Measurements from ENCODE around the gene LEF1. TPM values are rescaled to one million over a fixed set of nuclear protein-coding genes. Genes with fewer than 3 reads are reported as not detected.

Gene LEF1
- total and polyA plus RNA-seq, 9 of the 15 experiments (the other 6 are each of a cell fraction or from before 2014, with no cell fraction given): 15.1 to 81.1 (median 29.7) TPM

DNA sequence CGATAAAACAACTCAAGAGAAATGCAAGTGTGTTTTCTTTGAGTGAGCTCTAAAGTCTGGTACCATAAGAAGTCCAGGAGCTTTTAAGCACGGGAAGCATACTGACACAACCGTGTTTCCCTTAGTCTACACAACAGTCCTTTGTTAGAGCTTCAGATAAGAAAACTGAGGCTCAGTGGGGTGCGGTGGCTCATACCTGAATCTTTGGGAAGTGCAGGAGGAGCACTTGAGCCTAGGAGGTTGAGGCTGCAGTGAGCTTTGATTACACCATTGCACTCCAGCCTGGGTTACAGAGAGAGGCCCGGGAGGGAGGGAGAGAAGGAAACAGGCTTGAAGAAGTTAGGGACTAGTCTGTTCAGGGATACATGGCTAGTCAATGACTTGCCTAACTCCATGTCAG lies 21.9 kb downstream of the LEF1 start:
- H3K9ac ChIP-seq (ENCODE audit: insufficient read depth in 1 of 2, low read depth in 2 of 2, low read length in 2 of 2): no peak overlapping the region
- no peaks in the 10 kb centered on the region for H4K20me1 ChIP-seq (replicated peaks; ENCODE audit: control insufficient read depth, insufficient read depth, low read length)
- no peak for TF ChIP-seq OTX1 (CRISPR knock-in tag; IDR thresholded peaks at IDR 0.05)
- no peak for TF ChIP-seq ZNF79 (CRISPR knock-in tag; IDR thresholded peaks at IDR 0.05; ENCODE audit: low read depth)
- no peak for TF ChIP-seq CHD2 (IDR thresholded peaks at IDR 0.05; ENCODE audit: low read depth, low read length)
- no peak for TF ChIP-seq FUS (optimal IDR thresholded peaks at IDR 0.05; ENCODE audit: low read depth, low read length)
- TF ChIP-seq, protein P1, sequence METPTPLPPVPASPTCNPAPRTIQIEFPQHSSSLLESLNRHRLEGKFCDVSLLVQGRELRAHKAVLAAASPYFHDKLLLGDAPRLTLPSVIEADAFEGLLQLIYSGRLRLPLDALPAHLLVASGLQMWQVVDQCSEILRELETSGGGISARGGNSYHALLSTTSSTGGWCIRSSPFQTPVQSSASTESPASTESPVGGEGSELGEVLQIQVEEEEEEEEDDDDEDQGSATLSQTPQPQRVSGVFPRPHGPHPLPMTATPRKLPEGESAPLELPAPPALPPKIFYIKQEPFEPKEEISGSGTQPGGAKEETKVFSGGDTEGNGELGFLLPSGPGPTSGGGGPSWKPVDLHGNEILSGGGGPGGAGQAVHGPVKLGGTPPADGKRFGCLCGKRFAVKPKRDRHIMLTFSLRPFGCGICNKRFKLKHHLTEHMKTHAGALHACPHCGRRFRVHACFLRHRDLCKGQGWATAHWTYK (CRISPR knock-in tag; IDR thresholded peaks at IDR 0.05): no peak
- TF ChIP-seq ETV1 (tag; conservative IDR thresholded peaks at IDR 0.05; ENCODE audit: low read depth): no peak
- TF ChIP-seq MCM3 (IDR thresholded peaks at IDR 0.05): no peak
- TF ChIP-seq TEAD4 (IDR thresholded peaks at IDR 0.05; ENCODE audit: low read length): no peak
- no peak for TF ChIP-seq TEAD4 (CRISPR knock-in tag; IDR thresholded peaks at IDR 0.05; ENCODE audit: borderline replicate concordance)
- no peak for TF ChIP-seq SMAD4 (CRISPR knock-in tag; conservative IDR thresholded peaks at IDR 0.05)
- TF ChIP-seq, protein P2, sequence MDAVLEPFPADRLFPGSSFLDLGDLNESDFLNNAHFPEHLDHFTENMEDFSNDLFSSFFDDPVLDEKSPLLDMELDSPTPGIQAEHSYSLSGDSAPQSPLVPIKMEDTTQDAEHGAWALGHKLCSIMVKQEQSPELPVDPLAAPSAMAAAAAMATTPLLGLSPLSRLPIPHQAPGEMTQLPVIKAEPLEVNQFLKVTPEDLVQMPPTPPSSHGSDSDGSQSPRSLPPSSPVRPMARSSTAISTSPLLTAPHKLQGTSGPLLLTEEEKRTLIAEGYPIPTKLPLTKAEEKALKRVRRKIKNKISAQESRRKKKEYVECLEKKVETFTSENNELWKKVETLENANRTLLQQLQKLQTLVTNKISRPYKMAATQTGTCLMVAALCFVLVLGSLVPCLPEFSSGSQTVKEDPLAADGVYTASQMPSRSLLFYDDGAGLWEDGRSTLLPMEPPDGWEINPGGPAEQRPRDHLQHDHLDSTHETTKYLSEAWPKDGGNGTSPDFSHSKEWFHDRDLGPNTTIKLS (IDR thresholded peaks at IDR 0.05; ENCODE audit: borderline replicate concordance, low read depth): no peak
- TF ChIP-seq CHD1 (IDR thresholded peaks at IDR 0.05; ENCODE audit: low read length): no peak
- no peak for TF ChIP-seq ZNF707 (CRISPR knock-in tag; conservative IDR thresholded peaks at IDR 0.05)
- TF ChIP-seq U2AF2 (optimal IDR thresholded peaks at IDR 0.05; ENCODE audit: low read depth, low read length): no peak
- no peak for TF ChIP-seq SIRT6 (IDR thresholded peaks at IDR 0.05; ENCODE audit: low read depth, low read length)
- no peak for TF ChIP-seq NR3C1 (CRISPR knock-in tag; IDR thresholded peaks at IDR 0.05)
- in situ Hi-C loops (cut with MboI) (no loop called here), intact Hi-C loops (cut with micrococcal nuclease) (no loop called here)
- WGBS (ENCODE audit: insufficient coverage, low coverage, missing lambda C conversion rate): 41% methylated on average over 5 of the region's 5 CpGs
- no TSS peak for BruUV-seq (replicated peaks)
- H3K4me2 ChIP-seq (ENCODE audit: insufficient read depth, low read length): no peak overlapping the region
- H3K9me3 ChIP-seq (replicated peaks; ENCODE audit: control insufficient read depth, insufficient read depth, low read depth, low read length): no peaks in the 10 kb centered on the region
- peaks cover 0 to 6% of the 10 kb centered on the region in 2 experiments; a peak in 3 of 5 replicates for H3K4me1 ChIP-seq (replicated peaks in 1 of 2; ENCODE audit: control insufficient read depth in 2 of 2, insufficient read depth in 2 of 2, low read length in 2 of 2)
- DNase-seq (ENCODE audit: extremely low read depth in 1 of 4, low spot score in 3 of 4) (no peak), ATAC-seq (peak; percentile 18; the same call in 2 of the 3 replicates), FAIRE-seq (no peak)
- no peak overlapping the region for H2AFZ ChIP-seq (ENCODE audit: low read depth, low read length)
- H3K27me3 ChIP-seq (ENCODE audit: control insufficient read depth in 2 of 2, insufficient read depth in 2 of 2, low read length in 2 of 2): no peaks in the 10 kb centered on the region
- peaks cover 14% of the 10 kb centered on the region; the same call in 2 of the 3 replicates for H3K36me3 ChIP-seq (ENCODE audit: control insufficient read depth, insufficient read depth, low read length)
- no peak overlapping the region for H3K4me3 ChIP-seq
- CTCF ChIA-PET (ENCODE audit: low intra/inter-chr PET ratio): no interaction called here
- peaks cover 2% of the 10 kb centered on the region; the same call in 1 of the 3 replicates for H3K79me2 ChIP-seq (ENCODE audit: control insufficient read depth, insufficient read depth, low read length)
- H3K9me1 ChIP-seq (ENCODE audit: control insufficient read depth, insufficient read depth, low read length): no peaks in the 10 kb centered on the region
- POLR2A ChIA-PET: no interaction called here
- H3K27ac ChIP-seq (ENCODE audit: extremely low read depth, low read depth, low read length): no peak overlapping the region

Data from K562 (cell line).